ENCODE data around the gene ACOT11. TPM values are rescaled to one million over a fixed set of nuclear protein-coding genes. Genes with fewer than 3 reads are reported as not detected.

The ACOT11 gene
- total RNA-seq, 4 donors from 2014 or later: 6.9 to 19.1 (median 13.4) TPM

DNA sequence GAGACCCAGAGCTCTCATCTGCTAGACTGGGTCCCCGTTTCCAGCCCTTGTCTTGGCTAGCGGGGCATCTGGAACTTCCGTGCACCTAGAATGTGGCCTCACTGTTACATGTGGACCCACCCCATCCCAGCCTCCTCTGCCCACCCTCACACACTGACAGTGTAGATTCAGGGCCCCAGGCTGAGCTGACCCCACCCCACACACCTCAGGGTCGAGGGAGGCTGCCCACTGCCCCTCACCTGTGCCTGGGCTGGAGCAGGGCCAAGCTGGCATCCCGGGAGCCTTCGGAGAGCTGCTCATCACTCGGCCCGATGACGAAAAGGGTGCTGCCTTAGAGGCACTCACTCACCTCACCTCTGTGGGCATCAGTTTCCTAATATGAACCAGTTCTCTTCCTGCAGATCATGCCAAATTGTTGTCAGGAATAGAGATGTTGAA lies 11.1 kb downstream of the ACOT11 start:
- H3K27me3 ChIP-seq: no peaks in the 10 kb centered on the region
- no peak for TF ChIP-seq EP300 (IDR thresholded peaks at IDR 0.05)
- TF ChIP-seq POLR2A (IDR thresholded peaks at IDR 0.05; ENCODE audit: low read depth): no peak
- TF ChIP-seq, protein P1, sequence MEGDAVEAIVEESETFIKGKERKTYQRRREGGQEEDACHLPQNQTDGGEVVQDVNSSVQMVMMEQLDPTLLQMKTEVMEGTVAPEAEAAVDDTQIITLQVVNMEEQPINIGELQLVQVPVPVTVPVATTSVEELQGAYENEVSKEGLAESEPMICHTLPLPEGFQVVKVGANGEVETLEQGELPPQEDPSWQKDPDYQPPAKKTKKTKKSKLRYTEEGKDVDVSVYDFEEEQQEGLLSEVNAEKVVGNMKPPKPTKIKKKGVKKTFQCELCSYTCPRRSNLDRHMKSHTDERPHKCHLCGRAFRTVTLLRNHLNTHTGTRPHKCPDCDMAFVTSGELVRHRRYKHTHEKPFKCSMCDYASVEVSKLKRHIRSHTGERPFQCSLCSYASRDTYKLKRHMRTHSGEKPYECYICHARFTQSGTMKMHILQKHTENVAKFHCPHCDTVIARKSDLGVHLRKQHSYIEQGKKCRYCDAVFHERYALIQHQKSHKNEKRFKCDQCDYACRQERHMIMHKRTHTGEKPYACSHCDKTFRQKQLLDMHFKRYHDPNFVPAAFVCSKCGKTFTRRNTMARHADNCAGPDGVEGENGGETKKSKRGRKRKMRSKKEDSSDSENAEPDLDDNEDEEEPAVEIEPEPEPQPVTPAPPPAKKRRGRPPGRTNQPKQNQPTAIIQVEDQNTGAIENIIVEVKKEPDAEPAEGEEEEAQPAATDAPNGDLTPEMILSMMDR (IDR thresholded peaks at IDR 0.05): no peak
- TF ChIP-seq POLR2AphosphoS5 (IDR thresholded peaks at IDR 0.05): peak in 1 of 2 donors; percentile 3
- H3K27ac ChIP-seq (replicated peaks in 1 of 4): peak overlapping the region; percentile 67 to 84 (median 72)
- WGBS: 55% methylated on average over 5 of the region's 9 CpGs
- no peak overlapping the region for H3K4me3 ChIP-seq
- peaks cover 0 to 3% (median 0%) of the 10 kb centered on the region in 4 donors for H3K9me3 ChIP-seq
- H3K4me1 ChIP-seq: peaks cover 29 to 38% (median 34%) of the 10 kb centered on the region in 4 donors
- no peaks in the 10 kb centered on the region for H3K36me3 ChIP-seq
- no peak for DNase-seq (ENCODE audit: extremely low spot score)
- intact Hi-C loops (cut with DNase I): no loop called here

DNA sequence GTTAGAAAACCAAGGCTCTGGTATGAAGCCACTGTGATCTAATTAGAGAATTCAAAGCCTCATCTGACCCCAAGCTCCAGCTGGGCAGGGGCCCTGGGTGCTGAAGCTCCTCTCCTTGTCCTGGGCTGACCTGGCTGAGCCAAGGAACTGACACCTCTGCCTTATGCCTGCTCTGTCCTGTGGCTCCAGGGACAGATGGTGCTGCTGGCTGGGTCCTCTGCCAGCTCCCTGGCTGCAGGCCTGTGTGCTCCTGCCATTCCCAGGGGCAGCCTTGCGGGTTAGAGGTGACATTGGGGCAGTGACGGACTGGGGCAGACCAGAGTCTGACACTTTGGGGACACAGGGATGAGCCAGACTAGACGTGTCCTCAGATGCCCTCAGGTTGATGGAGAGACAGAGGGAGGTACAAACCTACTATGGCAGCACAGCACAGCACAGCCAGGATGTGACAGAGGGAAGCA lies 11.8 kb downstream of the ACOT11 start:
- intact Hi-C loops (cut with DNase I): no loop called here
- Histone ChIP-seq H3K36me3 (no peaks in the 10 kb centered on the region), H3K4me1 (peaks cover 29 to 38% (median 36%) of the 10 kb centered on the region in 4 donors), H3K27me3 (no peaks in the 10 kb centered on the region), H3K4me3 (no peak overlapping the region), H3K27ac (replicated peaks in 1 of 4) (peak overlapping the region; percentile 32 to 84 (median 72)), H3K9me3 (peaks cover 0 to 3% (median 0%) of the 10 kb centered on the region in 4 donors)
- no peak for DNase-seq (ENCODE audit: extremely low spot score)
- TF ChIP-seq, protein P1 (IDR thresholded peaks at IDR 0.05): no peak
- peak in 1 of 2 donors; percentile 8 for TF ChIP-seq POLR2AphosphoS5 (IDR thresholded peaks at IDR 0.05)
- no peak for TF ChIP-seq POLR2A (IDR thresholded peaks at IDR 0.05; ENCODE audit: low read depth)
- no peak for TF ChIP-seq EP300 (IDR thresholded peaks at IDR 0.05)
- 61% methylated on average over 3 of the region's 3 CpGs for WGBS

DNA sequence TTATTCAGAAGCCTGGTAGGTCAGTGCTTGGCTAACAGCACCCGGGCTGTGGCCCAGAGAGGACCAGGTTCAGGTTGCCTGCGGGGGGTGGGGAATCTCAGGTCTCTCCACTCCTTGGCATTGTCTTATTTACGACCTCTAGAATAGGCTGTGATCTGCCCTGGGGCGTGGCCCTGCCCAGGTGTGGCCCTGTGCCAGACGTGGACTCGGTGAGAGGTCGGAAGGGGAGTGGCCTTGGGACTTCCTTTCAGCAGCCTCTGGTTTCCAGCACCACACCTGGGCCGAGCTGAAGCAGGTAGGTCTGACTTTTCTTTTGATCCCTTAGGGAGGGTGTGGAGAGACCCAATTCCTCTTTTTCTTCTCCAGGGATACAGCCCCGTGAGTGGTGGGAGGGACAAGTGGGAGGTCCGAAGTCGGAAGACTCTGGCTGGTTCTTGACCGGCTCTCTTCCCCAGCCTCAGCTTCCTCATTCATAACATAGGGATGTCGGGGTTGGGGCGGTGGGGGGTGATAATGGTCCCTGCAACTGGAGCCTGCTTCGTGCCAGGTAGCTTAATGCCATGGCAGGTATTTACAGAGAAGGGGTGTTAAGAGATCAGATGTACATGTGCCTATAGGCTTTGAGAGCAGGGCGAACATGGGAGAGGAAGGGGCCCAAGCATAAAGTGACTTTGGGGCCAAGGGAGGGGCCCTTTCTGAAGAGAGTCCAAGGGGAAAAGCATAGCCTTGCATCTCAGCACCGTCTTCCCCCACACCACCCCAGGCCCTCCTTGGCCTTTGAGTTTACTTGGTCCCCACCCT lies 16.5 kb downstream of the ACOT11 start:
- no peak for DNase-seq (ENCODE audit: extremely low spot score)
- no peaks in the 10 kb centered on the region for H3K27me3 ChIP-seq
- no peak for TF ChIP-seq POLR2A (IDR thresholded peaks at IDR 0.05; ENCODE audit: low read depth)
- H3K4me1 ChIP-seq: peaks cover 33 to 40% (median 36%) of the 10 kb centered on the region in 4 donors
- H3K36me3 ChIP-seq: no peaks in the 10 kb centered on the region
- H3K9me3 ChIP-seq: no peaks in the 10 kb centered on the region
- WGBS: 75% methylated on average over 17 of the region's 17 CpGs
- intact Hi-C loops (cut with DNase I): no loop called here
- H3K4me3 ChIP-seq: no peak overlapping the region
- peak overlapping the region in 1 of 4 donors; percentile 12 for H3K27ac ChIP-seq (replicated peaks in 1 of 4)

DNA sequence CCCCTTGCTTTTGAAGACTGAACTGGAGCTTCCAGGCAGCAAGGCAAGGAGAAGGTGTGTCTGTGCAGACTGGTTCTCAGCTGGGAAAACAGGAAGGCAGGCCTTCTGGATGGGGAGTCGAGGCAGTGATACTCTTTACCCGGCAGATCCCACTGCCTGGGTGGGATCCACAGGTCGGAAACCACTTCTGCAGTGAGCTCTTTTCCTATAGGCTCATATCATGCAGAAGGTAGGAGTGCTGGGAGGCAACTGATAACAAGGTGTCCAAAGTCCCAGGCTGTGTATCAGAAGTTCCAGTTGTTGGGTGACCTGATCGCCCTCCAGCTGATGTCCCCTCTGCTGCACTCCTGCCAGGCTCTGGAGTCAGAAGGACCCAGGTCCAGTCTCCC lies 17.1 kb downstream of the ACOT11 start:
- Histone ChIP-seq H3K4me1 (peaks cover 27 to 39% (median 36%) of the 10 kb centered on the region in 4 donors), H3K27ac (replicated peaks in 1 of 4) (peak overlapping the region in 1 of 4 donors; percentile 12), H3K36me3 (no peaks in the 10 kb centered on the region), H3K9me3 (no peaks in the 10 kb centered on the region), H3K4me3 (no peak overlapping the region), H3K27me3 (no peaks in the 10 kb centered on the region)
- no peak for DNase-seq (ENCODE audit: extremely low spot score)
- no peak for TF ChIP-seq POLR2AphosphoS5 (IDR thresholded peaks at IDR 0.05)
- WGBS: 97% methylated on average over 4 of the region's 4 CpGs
- intact Hi-C loops (cut with DNase I): no loop called here

DNA sequence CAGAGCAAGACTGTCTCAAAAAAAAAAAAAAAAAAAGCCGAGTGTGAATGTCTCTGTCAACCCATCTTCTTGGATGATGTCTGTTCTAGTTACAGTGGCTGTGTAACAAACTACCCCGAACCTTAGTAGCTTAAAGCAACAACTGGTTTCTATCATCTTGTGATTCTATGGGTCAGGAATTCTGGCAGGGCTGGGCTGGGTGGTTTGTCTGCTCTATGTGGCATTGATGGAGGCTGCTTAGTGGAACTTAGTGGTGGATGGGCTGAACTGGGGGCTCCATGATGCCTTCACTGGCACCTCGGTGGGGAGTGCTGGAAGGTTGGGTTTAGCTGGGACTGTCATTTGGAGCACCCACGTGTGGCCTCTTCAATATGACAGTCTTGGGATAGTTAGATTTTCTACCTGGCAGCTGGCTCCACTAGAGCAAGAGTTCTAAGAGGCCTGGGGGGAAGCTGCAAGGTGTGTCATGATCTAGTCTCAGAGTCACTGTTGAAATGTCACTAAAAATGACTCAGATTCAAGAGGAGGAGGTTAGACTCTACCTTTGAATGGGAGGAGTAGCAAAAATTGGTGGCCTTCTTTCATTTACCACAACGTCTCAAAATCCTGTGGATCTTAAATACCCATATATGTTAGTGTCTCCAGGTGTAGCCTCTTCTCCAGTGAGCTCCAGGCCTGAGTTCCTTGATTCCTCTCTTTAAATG lies 18.6 kb downstream of the ACOT11 start:
- 80% methylated on average over 5 of the region's 5 CpGs for WGBS
- Histone ChIP-seq H3K27me3 (no peaks in the 10 kb centered on the region), H3K4me1 (peaks cover 39 to 47% (median 41%) of the 10 kb centered on the region in 4 donors), H3K36me3 (no peaks in the 10 kb centered on the region), H3K27ac (replicated peaks in 1 of 4) (peak overlapping the region in 3 of 4 donors; percentile 75 to 83 (median 78)), H3K9me3 (no peaks in the 10 kb centered on the region), H3K4me3 (no peak overlapping the region)
- TF ChIP-seq POLR2AphosphoS5 (IDR thresholded peaks at IDR 0.05) (no peak), EP300 (IDR thresholded peaks at IDR 0.05) (no peak), POLR2A (IDR thresholded peaks at IDR 0.05; ENCODE audit: low read depth) (no peak)
- TF ChIP-seq, protein P1 (IDR thresholded peaks at IDR 0.05): no peak
- intact Hi-C loops (cut with DNase I): no loop called here
- DNase-seq (ENCODE audit: extremely low spot score): no peak
